NCI-H226 (cell line): ENCODE data around the gene LTC4S.

ENCODE experiments used
- DNase-seq: peaks from one replicate; pipeline ENCODE4 v3.0.0-alpha.2; 2015

The LTC4S gene

GRCh38 chr5:179795863-179796833 is 2.4 kb downstream of the LTC4S start:
- peak; percentile 86 for DNase-seq

- DNase-seq, result no peak
Observed at GRCh38 chr5:179796877-179797608, 3.3 kb downstream of the LTC4S start.

GRCh38 chr5:179797741-179798140 is 4.0 kb downstream of the LTC4S start:
- no peak for DNase-seq

GRCh38 chr5:179798144-179798770 is 4.5 kb downstream of the LTC4S start:
- no peak for DNase-seq

- DNase-seq, result no peak
Observed at GRCh38 chr5:179798771-179799643, 5.2 kb downstream of the LTC4S start.

GRCh38 chr5:179799644-179799973 is 5.8 kb downstream of the LTC4S start:
- DNase-seq, result no peak

GRCh38 chr5:179800071-179800695 is 6.4 kb downstream of the LTC4S start:
- no peak for DNase-seq

- no peak for DNase-seq
Observed at GRCh38 chr5:179800696-179801201, 7.0 kb downstream of the LTC4S start.

- DNase-seq, result no peak
Observed at GRCh38 chr5:179801304-179802206, 7.8 kb downstream of the LTC4S start.

GRCh38 chr5:179802207-179802883 is 8.6 kb downstream of the LTC4S start:
- DNase-seq, result no peak

- DNase-seq, result no peak
Observed at GRCh38 chr5:179802950-179803562, 9.3 kb downstream of the LTC4S start.

- DNase-seq, result peak; percentile 44
Observed at GRCh38 chr5:179803651-179804554, 10.1 kb downstream of the LTC4S start.

- DNase-seq, result no peak
Observed at GRCh38 chr5:179804555-179804947, 10.8 kb downstream of the LTC4S start.

- no peak for DNase-seq
Observed at GRCh38 chr5:179805070-179805528, 11.3 kb downstream of the LTC4S start.

GRCh38 chr5:179805529-179806249 is 11.9 kb downstream of the LTC4S start:
- DNase-seq, result peak; percentile 42

GRCh38 chr5:179806250-179807048 is 12.7 kb downstream of the LTC4S start, which contains the start of gene MGAT4B:
MGAT4B (minus strand) TSS chr5:179806866; CDS start chr5:179806583, 283 bp downstream.
- DNase-seq, result peak; percentile 74
